ENCODE data around the gene MAL.

Gene MAL

GRCh38 chr2:95017071-95017501, 8.4 kb upstream of the MAL start:
- Histone ChIP-seq H2AFZ (ENCODE audit: low read length) (no peak overlapping the region), H3K27me3 (ENCODE audit: insufficient read depth, low read length, poor library complexity, severe bottlenecking) (no peaks in the 10 kb centered on the region), H3K4me2 (ENCODE audit: low read depth, low read length, poor library complexity, severe bottlenecking) (no peak overlapping the region), H3F3A (ENCODE audit: low read depth) (no peaks in the 10 kb centered on the region), H3K9me2 (replicated peaks; ENCODE audit: low read depth, low read length) (no peaks in the 10 kb centered on the region), H3K9me3 (ENCODE audit: insufficient read depth, low read depth, low read length) (no peaks in the 10 kb centered on the region), H3K36me3 (ENCODE audit: insufficient read depth, low read length) (no peaks in the 10 kb centered on the region), H4K20me1 (ENCODE audit: insufficient read depth, low read length, poor library complexity, severe bottlenecking) (no peaks in the 10 kb centered on the region), H3K9ac (ENCODE audit: low read depth, low read length, poor library complexity, severe bottlenecking) (no peak overlapping the region), H3K79me2 (ENCODE audit: insufficient read depth, low read length) (no peaks in the 10 kb centered on the region), H3K4me3 (ENCODE audit: low read length, poor library complexity, severe bottlenecking) (no peak overlapping the region), H3K4me1 (ENCODE audit: insufficient read depth, low read length, poor library complexity, severe bottlenecking) (peaks cover 32% of the 10 kb centered on the region)
- TF ChIP-seq CTCF (conservative IDR thresholded peaks at IDR 0.05; ENCODE audit: low read length) (no peak), EZH2phosphoT487 (IDR thresholded peaks at IDR 0.05; ENCODE audit: borderline replicate concordance) (no peak)

GRCh38 chr2:95017836-95018235, 7.7 kb upstream of the MAL start:
- H3K4me2 ChIP-seq (ENCODE audit: low read depth, low read length, poor library complexity, severe bottlenecking): no peak overlapping the region
- no peaks in the 10 kb centered on the region for H3K36me3 ChIP-seq (ENCODE audit: insufficient read depth, low read length)
- TF ChIP-seq EZH2phosphoT487 (IDR thresholded peaks at IDR 0.05; ENCODE audit: borderline replicate concordance) (no peak), CTCF (conservative IDR thresholded peaks at IDR 0.05; ENCODE audit: low read length) (no peak)
- no peaks in the 10 kb centered on the region for H3K9me2 ChIP-seq (replicated peaks; ENCODE audit: low read depth, low read length)
- no peaks in the 10 kb centered on the region for H3F3A ChIP-seq (ENCODE audit: low read depth)
- no peak overlapping the region for H3K9ac ChIP-seq (ENCODE audit: low read depth, low read length, poor library complexity, severe bottlenecking)
- no peaks in the 10 kb centered on the region for H3K79me2 ChIP-seq (ENCODE audit: insufficient read depth, low read length)
- H2AFZ ChIP-seq (ENCODE audit: low read length): no peak overlapping the region
- H3K4me3 ChIP-seq (ENCODE audit: low read length, poor library complexity, severe bottlenecking): no peak overlapping the region
- H3K4me1 ChIP-seq (ENCODE audit: insufficient read depth, low read length, poor library complexity, severe bottlenecking): peaks cover 27% of the 10 kb centered on the region
- no peaks in the 10 kb centered on the region for H3K27me3 ChIP-seq (ENCODE audit: insufficient read depth, low read length, poor library complexity, severe bottlenecking)
- H3K9me3 ChIP-seq (ENCODE audit: insufficient read depth, low read depth, low read length): no peaks in the 10 kb centered on the region
- no peaks in the 10 kb centered on the region for H4K20me1 ChIP-seq (ENCODE audit: insufficient read depth, low read length, poor library complexity, severe bottlenecking)

- no peaks in the 10 kb centered on the region for H3K9me3 ChIP-seq (ENCODE audit: insufficient read depth, low read depth, low read length)
- no peaks in the 10 kb centered on the region for H3K36me3 ChIP-seq (ENCODE audit: insufficient read depth, low read length)
- no peaks in the 10 kb centered on the region for H4K20me1 ChIP-seq (ENCODE audit: insufficient read depth, low read length, poor library complexity, severe bottlenecking)
- peaks cover 25% of the 10 kb centered on the region for H3K4me1 ChIP-seq (ENCODE audit: insufficient read depth, low read length, poor library complexity, severe bottlenecking)
- H3F3A ChIP-seq (ENCODE audit: low read depth): no peaks in the 10 kb centered on the region
- H3K9ac ChIP-seq (ENCODE audit: low read depth, low read length, poor library complexity, severe bottlenecking): no peak overlapping the region
- H2AFZ ChIP-seq (ENCODE audit: low read length): no peak overlapping the region
- H3K79me2 ChIP-seq (ENCODE audit: insufficient read depth, low read length): no peaks in the 10 kb centered on the region
- no peaks in the 10 kb centered on the region for H3K27me3 ChIP-seq (ENCODE audit: insufficient read depth, low read length, poor library complexity, severe bottlenecking)
- H3K9me2 ChIP-seq (replicated peaks; ENCODE audit: low read depth, low read length): no peaks in the 10 kb centered on the region
- no peak for TF ChIP-seq EZH2phosphoT487 (IDR thresholded peaks at IDR 0.05; ENCODE audit: borderline replicate concordance)
- no peak for TF ChIP-seq CTCF (conservative IDR thresholded peaks at IDR 0.05; ENCODE audit: low read length)
- no peak overlapping the region for H3K4me2 ChIP-seq (ENCODE audit: low read depth, low read length, poor library complexity, severe bottlenecking)
- no peak overlapping the region for H3K4me3 ChIP-seq (ENCODE audit: low read length, poor library complexity, severe bottlenecking)
These were observed 7.2 kb upstream of the MAL start for GRCh38 chr2:95018301-95018700.
